ENCODE results near the gene TMEM97.
A peak's percentile ranks its signal among the peaks of the same experiment; 100 is the strongest.

The TMEM97 gene

GRCh38 chr17:28363776-28364650 lies 45.0 kb downstream of the TMEM97 start:
- Histone ChIP-seq H3K27me3 (replicated peaks; ENCODE audit: control insufficient read depth, insufficient read depth, low read length, poor library complexity, severe bottlenecking) (no peaks in the 10 kb centered on the region), H3K27ac (ENCODE audit: insufficient read depth, low read length, poor library complexity, severe bottlenecking) (no peak overlapping the region), H3K4me1 (ENCODE audit: control insufficient read depth, insufficient read depth, low read length, poor library complexity, severe bottlenecking) (no peaks in the 10 kb centered on the region), H3K9me3 (ENCODE audit: control insufficient read depth, low read length) (no peaks in the 10 kb centered on the region), H3K4me3 (ENCODE audit: insufficient read depth, low read depth, low read length, poor library complexity, severe bottlenecking) (no peak overlapping the region), H3K36me3 (ENCODE audit: control insufficient read depth, insufficient read depth, low read length) (peaks cover 54% of the 10 kb centered on the region)
- DNase-seq, result no peak

- no peaks in the 10 kb centered on the region for H3K4me1 ChIP-seq (ENCODE audit: control insufficient read depth, insufficient read depth, low read length, poor library complexity, severe bottlenecking)
- no peak within 1 kb of the TSS for H3K4me3 ChIP-seq (ENCODE audit: insufficient read depth, low read depth, low read length, poor library complexity, severe bottlenecking)
- no peaks in the 10 kb centered on the region for H3K27me3 ChIP-seq (replicated peaks; ENCODE audit: control insufficient read depth, insufficient read depth, low read length, poor library complexity, severe bottlenecking)
- H3K9me3 ChIP-seq (ENCODE audit: control insufficient read depth, low read length), result no peaks in the 10 kb centered on the region
- no peak for DNase-seq
- H3K36me3 ChIP-seq (ENCODE audit: control insufficient read depth, insufficient read depth, low read length), result peaks cover 54% of the 10 kb centered on the region
- no peak within 1 kb of the TSS for H3K27ac ChIP-seq (ENCODE audit: insufficient read depth, low read length, poor library complexity, severe bottlenecking)
These were observed 45.8 kb downstream of the TMEM97 start, which contains the start of gene SEBOX for GRCh38 chr17:28364665-28365363. Gene SEBOX, minus strand, starts transcription at chr17:28365199. Its CDS starts 48 bp downstream, at chr17:28365151.

GRCh38 chr17:28365487-28365886 lies 46.5 kb downstream of the TMEM97 start:
- Histone ChIP-seq H3K9me3 (ENCODE audit: control insufficient read depth, low read length) (no peaks in the 10 kb centered on the region), H3K4me1 (ENCODE audit: control insufficient read depth, insufficient read depth, low read length, poor library complexity, severe bottlenecking) (no peaks in the 10 kb centered on the region), H3K27me3 (replicated peaks; ENCODE audit: control insufficient read depth, insufficient read depth, low read length, poor library complexity, severe bottlenecking) (no peaks in the 10 kb centered on the region), H3K4me3 (ENCODE audit: insufficient read depth, low read depth, low read length, poor library complexity, severe bottlenecking) (no peak overlapping the region), H3K27ac (ENCODE audit: insufficient read depth, low read length, poor library complexity, severe bottlenecking) (no peak overlapping the region), H3K36me3 (ENCODE audit: control insufficient read depth, insufficient read depth, low read length) (peaks cover 47% of the 10 kb centered on the region)
- no peak for DNase-seq

GRCh38 chr17:28366605-28367004 lies 47.6 kb downstream of the TMEM97 start:
- peaks cover 36% of the 10 kb centered on the region for H3K36me3 ChIP-seq (ENCODE audit: control insufficient read depth, insufficient read depth, low read length)
- no peak for DNase-seq
- H3K27ac ChIP-seq (ENCODE audit: insufficient read depth, low read length, poor library complexity, severe bottlenecking), result no peak overlapping the region
- peaks cover 3% of the 10 kb centered on the region for H3K4me1 ChIP-seq (ENCODE audit: control insufficient read depth, insufficient read depth, low read length, poor library complexity, severe bottlenecking)
- no peaks in the 10 kb centered on the region for H3K9me3 ChIP-seq (ENCODE audit: control insufficient read depth, low read length)
- H3K4me3 ChIP-seq (ENCODE audit: insufficient read depth, low read depth, low read length, poor library complexity, severe bottlenecking), result no peak overlapping the region
- H3K27me3 ChIP-seq (replicated peaks; ENCODE audit: control insufficient read depth, insufficient read depth, low read length, poor library complexity, severe bottlenecking), result no peaks in the 10 kb centered on the region

GRCh38 chr17:28367641-28368305 lies 48.8 kb downstream of the TMEM97 start:
- H3K27ac ChIP-seq (ENCODE audit: insufficient read depth, low read length, poor library complexity, severe bottlenecking), result no peak overlapping the region
- H3K27me3 ChIP-seq (replicated peaks; ENCODE audit: control insufficient read depth, insufficient read depth, low read length, poor library complexity, severe bottlenecking), result no peaks in the 10 kb centered on the region
- H3K9me3 ChIP-seq (ENCODE audit: control insufficient read depth, low read length), result no peaks in the 10 kb centered on the region
- no peak for DNase-seq
- H3K36me3 ChIP-seq (ENCODE audit: control insufficient read depth, insufficient read depth, low read length), result peaks cover 25% of the 10 kb centered on the region
- peaks cover 14% of the 10 kb centered on the region for H3K4me1 ChIP-seq (ENCODE audit: control insufficient read depth, insufficient read depth, low read length, poor library complexity, severe bottlenecking)
- H3K4me3 ChIP-seq (ENCODE audit: insufficient read depth, low read depth, low read length, poor library complexity, severe bottlenecking), result no peak overlapping the region

GRCh38 chr17:28368306-28368831 lies 49.4 kb downstream of the TMEM97 start:
- H3K4me1 ChIP-seq (ENCODE audit: control insufficient read depth, insufficient read depth, low read length, poor library complexity, severe bottlenecking), result peaks cover 18% of the 10 kb centered on the region

GRCh38 chr17:28368915-28369683 lies 50.1 kb downstream of the TMEM97 start:
- no peaks in the 10 kb centered on the region for H3K9me3 ChIP-seq (ENCODE audit: control insufficient read depth, low read length)

More at GRCh38 chr17:28368306-28368831, 49.4 kb downstream of the TMEM97 start:
- Histone ChIP-seq H3K27ac (ENCODE audit: insufficient read depth, low read length, poor library complexity, severe bottlenecking) (no peak overlapping the region), H3K36me3 (ENCODE audit: control insufficient read depth, insufficient read depth, low read length) (peaks cover 19% of the 10 kb centered on the region), H3K9me3 (ENCODE audit: control insufficient read depth, low read length) (no peaks in the 10 kb centered on the region), H3K4me3 (ENCODE audit: insufficient read depth, low read depth, low read length, poor library complexity, severe bottlenecking) (no peak overlapping the region), H3K27me3 (replicated peaks; ENCODE audit: control insufficient read depth, insufficient read depth, low read length, poor library complexity, severe bottlenecking) (no peaks in the 10 kb centered on the region)
- no peak for DNase-seq

GRCh38 chr17:28369684-28370034 lies 50.7 kb downstream of the TMEM97 start:
- Histone ChIP-seq H3K4me3 (ENCODE audit: insufficient read depth, low read depth, low read length, poor library complexity, severe bottlenecking) (no peak overlapping the region), H3K27ac (ENCODE audit: insufficient read depth, low read length, poor library complexity, severe bottlenecking) (no peak overlapping the region), H3K4me1 (ENCODE audit: control insufficient read depth, insufficient read depth, low read length, poor library complexity, severe bottlenecking) (peaks cover 19% of the 10 kb centered on the region), H3K36me3 (ENCODE audit: control insufficient read depth, insufficient read depth, low read length) (peaks cover 6% of the 10 kb centered on the region), H3K27me3 (replicated peaks; ENCODE audit: control insufficient read depth, insufficient read depth, low read length, poor library complexity, severe bottlenecking) (no peaks in the 10 kb centered on the region), H3K9me3 (ENCODE audit: control insufficient read depth, low read length) (no peaks in the 10 kb centered on the region)
- DNase-seq, result no peak

More at GRCh38 chr17:28368915-28369683, 50.1 kb downstream of the TMEM97 start:
- Histone ChIP-seq H3K36me3 (ENCODE audit: control insufficient read depth, insufficient read depth, low read length) (peaks cover 12% of the 10 kb centered on the region), H3K27me3 (replicated peaks; ENCODE audit: control insufficient read depth, insufficient read depth, low read length, poor library complexity, severe bottlenecking) (no peaks in the 10 kb centered on the region), H3K4me3 (ENCODE audit: insufficient read depth, low read depth, low read length, poor library complexity, severe bottlenecking) (no peak overlapping the region), H3K27ac (ENCODE audit: insufficient read depth, low read length, poor library complexity, severe bottlenecking) (no peak overlapping the region), H3K4me1 (ENCODE audit: control insufficient read depth, insufficient read depth, low read length, poor library complexity, severe bottlenecking) (peaks cover 19% of the 10 kb centered on the region)
- no peak for DNase-seq

- peaks cover under 1% of the 10 kb centered on the region for H3K36me3 ChIP-seq (ENCODE audit: control insufficient read depth, insufficient read depth, low read length)
- no peaks in the 10 kb centered on the region for H3K9me3 ChIP-seq (ENCODE audit: control insufficient read depth, low read length)
- no peaks in the 10 kb centered on the region for H3K27me3 ChIP-seq (replicated peaks; ENCODE audit: control insufficient read depth, insufficient read depth, low read length, poor library complexity, severe bottlenecking)
- no peak for DNase-seq
- peak within 1 kb of the TSS; percentile 82 for H3K27ac ChIP-seq (ENCODE audit: insufficient read depth, low read length, poor library complexity, severe bottlenecking)
- H3K4me1 ChIP-seq (ENCODE audit: control insufficient read depth, insufficient read depth, low read length, poor library complexity, severe bottlenecking), result peaks cover 19% of the 10 kb centered on the region
- H3K4me3 ChIP-seq (ENCODE audit: insufficient read depth, low read depth, low read length, poor library complexity, severe bottlenecking), result peak within 1 kb of the TSS; percentile 66
These were observed 51.2 kb downstream of the TMEM97 start, which contains the start of gene VTN for GRCh38 chr17:28370035-28370743. Gene VTN, minus strand, starts transcription at chr17:28370307. Its CDS starts 104 bp downstream, at chr17:28370203.

Data from effector memory CD4-positive, alpha-beta T cell (primary cell).